Iris pigment epithelial cell (primary cell): ENCODE results near the gene TOPORS.
"Not testable (repeated sequence)": the region's sequence is repeated elsewhere in the genome, so short reads cannot be mapped to it uniquely, and the experiment has no call there.

ENCODE experiments used
- DNase-seq: peaks from one replicate; pipeline ENCODE4 v3.0.0-alpha.2; 2011; ENCODE audit warnings: low read depth

The TOPORS gene

DNA sequence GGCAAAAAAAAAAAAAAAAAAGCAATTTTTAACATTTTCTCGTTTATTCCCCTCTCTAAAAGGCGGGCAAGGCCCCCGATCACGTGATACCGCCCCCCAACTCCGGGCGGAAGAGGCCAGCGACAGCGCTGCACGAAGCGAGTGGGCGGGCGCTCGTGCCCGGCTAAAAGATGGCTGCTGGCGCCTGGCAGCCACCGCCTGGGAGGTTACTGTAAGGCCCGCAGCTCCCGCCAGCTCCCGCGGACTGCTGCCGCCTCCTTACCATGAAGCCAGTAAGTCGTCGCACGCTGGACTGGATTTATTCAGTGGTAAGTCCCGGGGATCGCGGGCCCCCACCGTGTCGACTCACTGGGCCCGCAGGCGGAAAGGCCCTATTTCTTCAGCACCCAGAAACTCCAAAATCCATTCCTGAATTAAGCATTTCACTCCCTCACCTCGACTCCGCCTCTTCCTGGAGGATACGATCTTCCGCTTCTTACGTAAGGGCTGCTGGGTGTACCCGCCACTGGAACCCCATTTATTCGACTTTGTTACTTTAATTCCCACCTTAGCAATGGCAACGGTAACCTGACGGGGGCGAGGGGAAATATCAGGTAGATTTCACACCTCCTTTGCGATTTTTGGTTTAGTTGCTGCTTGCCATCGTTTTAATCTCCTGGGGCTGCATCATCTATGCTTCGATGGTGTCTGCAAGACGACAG is at the start of gene TOPORS, which contains the start of gene SMIM27:
Gene TOPORS (minus strand): TSS at position 415 of the 701 bp plus-strand sequence. CDS start 150 bp downstream, at position 265.
Gene SMIM27 (plus strand): TSS at position 156 of the 701 bp plus-strand sequence. CDS start 108 bp downstream, at position 264.
- peak; percentile 95 for DNase-seq

- DNase-seq = not testable (repeated sequence)
Observed at GRCh38 chr9:32599021-32599420, 46.6 kb upstream of the TOPORS start.

GRCh38 chr9:32596936-32597335 is 44.5 kb upstream of the TOPORS start:
- no peak for DNase-seq

GRCh38 chr9:32596096-32596865 is 43.9 kb upstream of the TOPORS start:
- no peak for DNase-seq

- DNase-seq = peak; percentile 15
Observed at GRCh38 chr9:32590898-32591297, 38.5 kb upstream of the TOPORS start.

- no peak for DNase-seq
Observed at GRCh38 chr9:32590476-32590875, 38.1 kb upstream of the TOPORS start.

GRCh38 chr9:32589083-32589723 is 36.8 kb upstream of the TOPORS start:
- peak; percentile 65 for DNase-seq

DNA sequence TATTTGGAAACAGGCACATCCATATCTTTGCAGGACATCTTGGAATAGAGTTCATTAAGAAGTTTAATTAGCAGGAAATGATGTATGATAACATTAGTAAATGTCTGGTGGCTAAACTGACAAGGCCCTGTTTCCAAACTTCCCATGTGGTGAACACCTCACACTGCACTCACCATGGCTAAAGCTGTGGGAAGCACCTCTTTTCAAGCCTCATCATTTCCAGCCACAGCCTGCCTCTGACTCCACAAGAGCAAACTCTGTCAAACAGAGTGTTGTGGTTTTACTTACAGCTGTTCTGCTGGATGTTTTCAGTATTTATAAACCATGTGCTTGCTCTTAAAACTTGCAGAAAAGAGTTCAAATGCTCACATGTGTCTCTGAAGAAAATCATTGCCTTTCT is 35.5 kb upstream of the TOPORS start:
- DNase-seq = peak; percentile 17

GRCh38 chr9:32584784-32585183 is 32.4 kb upstream of the TOPORS start:
- DNase-seq = peak; percentile 12

DNA sequence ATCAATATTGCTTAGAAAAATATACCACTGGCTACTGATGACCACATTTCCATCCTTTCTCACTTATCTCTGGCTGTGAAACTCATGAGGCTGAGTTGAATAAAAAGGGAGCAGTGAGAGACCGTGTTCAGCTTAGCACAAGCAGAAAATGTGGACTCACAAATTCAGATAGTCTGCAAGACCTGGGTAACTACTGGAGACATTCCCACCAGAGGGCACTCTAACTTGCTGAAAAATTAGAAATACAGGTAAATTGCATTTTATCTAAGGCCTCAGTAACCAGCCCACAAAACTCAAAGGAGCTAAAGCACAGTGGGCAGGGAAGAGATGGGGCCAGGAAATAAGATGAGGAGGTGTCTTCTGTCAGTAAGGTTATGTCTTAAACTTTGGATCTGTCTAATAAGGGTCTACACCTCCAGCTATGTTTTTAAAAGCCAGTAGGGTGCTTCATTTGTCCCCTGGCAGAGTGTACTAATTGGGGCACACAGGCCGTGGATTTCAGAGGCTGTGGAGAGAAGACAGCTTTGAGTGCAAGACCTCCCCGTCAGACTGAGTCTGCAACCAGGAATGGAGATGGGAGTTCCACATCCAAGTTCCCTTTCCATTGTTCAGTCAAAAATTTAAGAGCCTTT is 29.2 kb upstream of the TOPORS start:
- peak; percentile 72 for DNase-seq

DNA sequence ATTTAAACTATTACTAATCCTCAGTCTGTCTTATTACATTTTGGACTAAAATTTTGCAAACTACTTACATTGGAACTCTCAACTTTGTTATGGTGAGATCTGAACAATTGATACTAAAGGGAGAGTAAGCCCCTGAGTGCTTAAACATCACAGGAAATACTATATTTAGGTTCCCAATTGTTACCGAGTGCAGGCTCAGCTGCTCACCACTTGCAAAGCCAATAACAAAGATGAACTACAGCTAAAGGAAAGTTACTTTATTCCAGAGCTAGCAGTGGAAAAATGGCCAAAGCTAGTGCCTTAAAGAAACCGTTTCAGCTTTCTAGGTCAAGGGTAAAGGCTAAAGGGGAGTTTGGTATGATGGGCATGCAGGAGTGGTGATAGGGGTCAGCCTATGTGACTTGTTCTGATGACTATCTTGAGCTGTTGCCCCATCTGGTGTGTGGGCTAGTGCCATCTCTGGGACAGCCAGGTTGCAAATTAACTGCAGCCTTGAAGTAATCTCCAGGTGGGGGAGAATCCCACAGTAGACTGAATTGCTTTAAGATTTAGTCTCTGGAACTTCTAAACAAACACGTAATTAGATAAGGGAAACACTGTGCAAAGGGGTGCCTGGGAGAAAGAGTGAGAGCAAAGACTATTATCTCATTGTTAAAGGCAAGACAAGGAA is 28.4 kb upstream of the TOPORS start:
- DNase-seq = peak; percentile 6

DNA sequence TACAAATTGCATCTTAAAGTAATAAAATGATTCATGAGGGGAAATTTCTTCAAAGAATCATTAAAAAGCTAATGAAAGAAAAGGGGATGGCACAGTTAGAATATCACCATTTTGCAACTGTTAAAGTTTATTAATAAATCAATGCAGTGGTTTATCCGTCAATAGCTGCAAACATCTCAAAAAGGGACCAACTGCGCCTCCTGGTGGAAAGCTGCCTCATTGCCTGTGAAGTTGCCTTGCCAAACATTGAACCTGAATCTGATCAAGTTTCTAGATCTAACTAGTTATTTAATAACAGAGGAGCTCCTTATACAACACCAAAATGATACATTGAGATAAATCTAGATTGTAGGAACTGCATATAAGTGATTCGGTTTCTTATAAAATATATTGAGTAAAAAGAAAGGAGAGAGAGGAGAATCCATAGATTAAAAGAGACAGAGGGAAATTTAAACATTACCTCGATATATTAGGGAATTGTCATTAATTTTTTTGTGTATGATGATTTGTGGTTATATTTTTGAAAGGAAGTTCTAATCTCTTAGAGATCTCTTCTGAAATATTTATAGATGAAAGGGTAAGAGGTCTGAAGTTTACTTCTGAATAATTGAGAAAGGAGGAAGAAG is 27.4 kb upstream of the TOPORS start:
- peak; percentile 52 for DNase-seq

DNA sequence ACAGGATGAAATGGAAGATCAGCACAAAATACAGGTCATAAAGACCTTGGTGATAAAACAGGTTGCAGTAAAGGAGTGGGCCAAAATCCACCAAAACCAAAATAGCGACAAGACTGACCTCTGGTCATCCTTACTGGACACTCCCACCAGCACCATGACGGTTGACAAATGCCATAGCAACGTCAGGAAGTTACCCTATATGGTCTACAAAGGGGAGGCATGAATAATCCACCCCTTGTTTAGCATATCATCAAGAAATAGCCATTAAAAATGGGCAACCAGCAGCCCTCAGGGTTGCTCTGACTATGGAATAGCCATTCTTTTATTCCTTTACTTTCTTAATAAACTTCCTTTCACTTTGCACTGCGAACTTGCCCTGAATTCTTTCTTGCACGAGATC is 26.6 kb upstream of the TOPORS start:
- DNase-seq = no peak

- DNase-seq = no peak
Observed at GRCh38 chr9:32577316-32577715, 24.9 kb upstream of the TOPORS start.

DNA sequence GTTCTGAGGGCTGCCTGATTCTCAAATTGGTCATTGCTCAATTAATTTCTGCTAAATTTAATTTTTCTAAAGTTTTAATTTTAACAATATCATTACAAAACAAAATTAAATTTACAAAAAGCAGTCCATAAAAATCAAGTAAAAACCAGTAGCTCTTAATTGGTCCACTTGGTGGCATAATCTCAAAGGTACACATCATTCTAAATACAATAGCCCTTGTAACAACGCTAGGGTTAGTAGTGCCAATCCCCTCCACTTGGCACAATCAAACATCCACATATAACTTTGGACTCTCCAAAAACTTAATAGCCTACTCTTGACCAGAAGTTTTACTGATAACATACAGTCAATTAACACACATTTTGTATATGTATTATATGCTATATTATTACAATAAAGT is 22.5 kb upstream of the TOPORS start:
- DNase-seq = no peak

- no peak for DNase-seq
Observed at GRCh38 chr9:32573821-32574220, 21.4 kb upstream of the TOPORS start.

DNA sequence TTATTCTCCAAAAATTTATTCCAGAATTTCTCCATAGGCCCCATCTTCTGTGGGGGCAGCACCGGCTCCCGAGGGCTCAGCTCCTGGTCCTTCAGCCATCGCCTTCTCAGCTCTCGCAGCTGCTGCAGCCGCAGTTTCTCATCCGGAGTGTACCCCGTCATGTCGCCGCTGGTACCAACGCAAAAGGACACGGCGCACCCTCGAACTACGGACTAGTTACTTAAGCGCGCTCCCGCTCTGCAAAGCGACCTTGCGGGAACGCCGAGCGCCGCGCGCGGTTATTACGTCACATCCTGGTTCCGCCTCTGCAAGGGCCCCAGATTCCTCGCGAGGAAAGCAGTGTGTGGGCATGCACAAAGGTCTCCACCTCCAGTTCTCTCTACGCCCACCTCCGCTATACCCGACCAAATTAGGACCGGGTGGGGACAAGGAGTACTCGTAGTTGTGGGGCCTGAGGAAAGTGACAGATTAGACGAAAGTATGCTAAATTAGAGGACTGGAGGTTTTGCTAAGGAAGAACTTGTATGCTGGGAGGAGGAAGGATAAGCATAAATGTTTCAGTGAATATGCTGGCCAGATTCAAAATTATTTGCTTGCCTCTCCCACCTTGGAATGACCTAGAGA is 20.6 kb upstream of the TOPORS start, which contains the start of gene NDUFB6:
Gene NDUFB6 (minus strand): TSS at position 260 of the 624 bp plus-strand sequence. CDS start 99 bp downstream, at position 161.
- peak; percentile 95 for DNase-seq

GRCh38 chr9:32571969-32572899 is 19.8 kb upstream of the TOPORS start:
- DNase-seq = peak; percentile 88

DNA sequence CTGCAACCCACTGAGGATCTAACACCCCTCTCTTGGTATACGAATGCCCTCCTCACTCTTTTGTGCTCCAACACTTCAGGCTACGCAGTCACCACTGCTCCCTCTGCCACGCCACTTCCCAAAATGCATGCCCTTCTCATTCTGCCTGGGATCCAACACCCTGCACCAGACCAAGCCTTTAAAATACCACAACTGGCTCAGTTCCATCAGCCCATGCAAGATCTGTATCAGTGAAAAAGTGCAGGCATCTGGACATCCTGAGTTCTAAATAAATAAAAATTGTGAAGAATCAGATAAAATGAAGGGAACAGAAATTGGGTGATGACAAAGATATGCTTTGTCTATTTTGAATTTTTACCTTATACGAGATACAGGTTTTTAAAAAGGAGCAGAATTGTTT is 17.9 kb upstream of the TOPORS start:
- no peak for DNase-seq

DNA sequence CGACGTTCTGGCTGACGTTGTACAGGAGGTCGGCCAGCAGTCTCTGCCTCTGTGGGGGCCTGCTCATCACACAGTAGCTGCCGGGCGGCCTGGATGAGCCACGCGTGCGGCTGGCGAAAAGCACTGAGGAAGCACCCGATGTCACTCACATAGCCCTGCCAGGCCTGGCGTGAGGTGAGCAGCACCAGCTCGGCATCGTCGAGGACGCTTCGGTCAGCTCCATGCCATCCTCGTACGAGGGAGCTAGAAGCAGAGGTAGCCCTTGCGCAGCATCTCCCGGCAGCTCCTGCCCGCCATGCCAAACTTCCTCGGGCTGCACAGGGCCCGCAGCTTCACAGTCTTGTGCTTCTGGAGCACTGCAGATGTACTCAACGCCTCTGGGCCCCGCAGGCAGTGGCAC is 14.4 kb upstream of the TOPORS start:
- DNase-seq = no peak
